H1 (cell line): ENCODE data around the gene PDE4D. TPM values are rescaled to one million over a fixed set of nuclear protein-coding genes. Genes with fewer than 3 reads are reported as not detected.

ENCODE experiments used
- CTCF ChIA-PET: fragments of 300-600 bp; sonication (Branson Sonifier 250); formaldehyde crosslinking; loops from one replicate; lab custom pipeline; 2021; ENCODE audit not compliant: partially characterized antibody; lab: Charles Lee
- POLR2A ChIA-PET: fragments of 300-600 bp; sonication (Branson Sonifier 250); formaldehyde crosslinking; loops from one replicate; lab custom pipeline; 2021; ENCODE audit warnings: inconsistent platforms; ENCODE audit not compliant: partially characterized antibody; lab: Charles Lee
- DNase-seq, 2 experiments: peaks; one replicate each; pipeline versions ENCODE4 v3.0.0 to v3.0.0-alpha.2; 2010 to 2022; ENCODE audit warnings: low spot score in 2 of 2, low read depth in 1 of 2, mixed read lengths in 1 of 2
- FAIRE-seq: peaks from 2 replicates; lab custom pipeline; 2011; peaks lifted over from hg19 to GRCh38; lab: Jason Lieb, UNC
- H2AFZ ChIP-seq: 2 replicates; pipeline ENCODE4 v1.8.1; 2012; ENCODE audit warnings: low read length, inconsistent platforms
- H2AK5ac ChIP-seq: 2 replicates; pipeline ENCODE4 v1.6.1; 2013; ENCODE audit warnings: low read depth, low read length
- H2BK120ac ChIP-seq: replicated peaks from 2 replicates; pipeline ENCODE3; 2013; ENCODE audit warnings: low read depth, low read length, inconsistent platforms
- H2BK12ac ChIP-seq: 2 replicates; pipeline ENCODE4 v1.6.1; 2013; ENCODE audit warnings: low read depth, low read length
- H2BK15ac ChIP-seq: 2 replicates; pipeline ENCODE4 v1.6.1; 2013; ENCODE audit warnings: low read length
- H2BK20ac ChIP-seq: 2 replicates; pipeline ENCODE4 v1.6.1; 2013; ENCODE audit warnings: low read length
- H2BK5ac ChIP-seq: 2 replicates; pipeline ENCODE4 v1.6.1; 2013; ENCODE audit warnings: low read depth, low read length
- H3K14ac ChIP-seq: 2 replicates; pipeline ENCODE4 v1.6.1; 2013; ENCODE audit warnings: inconsistent platforms; ENCODE audit not compliant: insufficient read length
- H3K18ac ChIP-seq: 2 replicates; pipeline ENCODE4 v1.6.1; 2013; ENCODE audit warnings: low read length; ENCODE audit errors: extremely low read depth
- H3K23ac ChIP-seq: 2 replicates; pipeline ENCODE4 v1.6.1; 2013; ENCODE audit warnings: inconsistent platforms; ENCODE audit not compliant: insufficient read length
- H3K23me2 ChIP-seq: 2 replicates; pipeline ENCODE4 v1.6.1; 2013; ENCODE audit warnings: low read depth, low read length
- H3K27ac ChIP-seq: 2 replicates; pipeline ENCODE4 v1.6.1; 2011; ENCODE audit warnings: low read depth, low read length, inconsistent platforms
- H3K27me3 ChIP-seq, 4 experiments: replicated peaks in 1 of 4; 1 replicate in 1 of 4; 2 replicates in 3 of 4; pipeline versions ENCODE4 v1.6.1 to v1.8.1; 2011 to 2013; ENCODE audit warnings: low read length in 3 of 4, mild to moderate bottlenecking in 3 of 4, inconsistent platforms in 2 of 4, mixed read lengths in 2 of 4, moderate library complexity in 1 of 4; ENCODE audit not compliant: control insufficient read depth in 3 of 4, insufficient read depth in 3 of 4; ENCODE audit errors: extremely low read depth in 1 of 4
- H3K36me3 ChIP-seq, 4 experiments: 2 replicates each; pipeline versions ENCODE4 v1.6.1 to v1.8.1; 2011 to 2013; ENCODE audit warnings: mild to moderate bottlenecking in 4 of 4, low read length in 3 of 4, moderate library complexity in 2 of 4, control low read depth in 1 of 4, inconsistent platforms in 1 of 4; ENCODE audit not compliant: insufficient read depth in 4 of 4, control insufficient read depth in 2 of 4
- H3K4ac ChIP-seq: replicated peaks from 2 replicates; pipeline ENCODE3; 2013; ENCODE audit warnings: low read length, low read depth, mixed read lengths, inconsistent platforms; ENCODE audit not compliant: insufficient read length
- H3K4me1 ChIP-seq, 4 experiments: replicated peaks in 1 of 4; 1 replicate in 1 of 4; 2 replicates in 3 of 4; pipeline versions ENCODE4 v1.6.1 to v1.8.1; 2011 to 2013; ENCODE audit warnings: low read length in 3 of 4, inconsistent platforms in 2 of 4, mixed read lengths in 1 of 4; ENCODE audit not compliant: insufficient read depth in 4 of 4, control insufficient read depth in 3 of 4
- H3K4me2 ChIP-seq, 2 experiments: 2 replicates each; pipeline versions ENCODE4 v1.6.1 to v1.8.1; 2011 to 2013; ENCODE audit warnings: low read depth in 2 of 2, low read length in 2 of 2, control low read depth in 1 of 2, inconsistent platforms in 1 of 2, mild to moderate bottlenecking in 1 of 2; ENCODE audit not compliant: insufficient read depth in 1 of 2
- H3K4me3 ChIP-seq, 4 experiments: fragments of 200-600, 300-600 bp in 1 of 4; sonication (generic), shearing (Covaris generic), sonication (Bioruptor Twin) in 1 of 4; 2 replicates each; pipeline versions ENCODE4 v1.5.1 to v1.8.1; 2011 to 2016; ENCODE audit warnings: low read length in 4 of 4, low read depth in 3 of 4, control low read depth in 2 of 4, inconsistent platforms in 2 of 4, mild to moderate bottlenecking in 2 of 4, mixed read lengths in 1 of 4, moderate library complexity in 1 of 4; ENCODE audit not compliant: insufficient read depth in 2 of 4; ENCODE audit errors: extremely low read depth in 1 of 4
- H3K56ac ChIP-seq: replicated peaks from 2 replicates; pipeline ENCODE3; 2013; ENCODE audit warnings: low read depth, mild to moderate bottlenecking, mixed read lengths, low read length, inconsistent platforms; ENCODE audit not compliant: insufficient read length
- H3K79me1 ChIP-seq: 2 replicates; pipeline ENCODE4 v1.6.1; 2013; ENCODE audit warnings: low read depth, low read length, control low read depth
- H3K79me2 ChIP-seq, 2 experiments: 2 replicates each; pipeline versions ENCODE4 v1.6.1 to v1.8.1; 2012 to 2013; ENCODE audit warnings: low read length in 2 of 2, mild to moderate bottlenecking in 2 of 2, inconsistent platforms in 1 of 2; ENCODE audit not compliant: insufficient read depth in 2 of 2, control insufficient read depth in 1 of 2
- H3K9ac ChIP-seq, 4 experiments: replicated peaks in 1 of 4; 1 replicate in 1 of 4; 2 replicates in 3 of 4; pipeline versions ENCODE4 v1.6.1 to v1.8.1; 2011 to 2013; ENCODE audit warnings: low read depth in 3 of 4, low read length in 3 of 4, control low read depth in 2 of 4, mild to moderate bottlenecking in 2 of 4, moderate library complexity in 2 of 4, inconsistent platforms in 1 of 4; ENCODE audit errors: extremely low read depth in 1 of 4
- H3K9me3 ChIP-seq, 2 experiments: 2 replicates each; pipeline versions ENCODE4 v1.6.1 to v1.8.1; 2012 to 2013; ENCODE audit warnings: mild to moderate bottlenecking in 2 of 2, moderate library complexity in 2 of 2, control low read depth in 1 of 2, inconsistent platforms in 1 of 2, low read depth in 1 of 2, low read length in 1 of 2, mixed read lengths in 1 of 2; ENCODE audit not compliant: insufficient read depth in 2 of 2
- H4K20me1 ChIP-seq, 2 experiments: replicated peaks in 1 of 2; 2 replicates each; pipeline versions ENCODE3 to v1.8.1; 2011 to 2013; ENCODE audit warnings: inconsistent platforms in 2 of 2, low read length in 2 of 2, mild to moderate bottlenecking in 1 of 2; ENCODE audit not compliant: insufficient read depth in 2 of 2, control insufficient read depth in 1 of 2
- H4K5ac ChIP-seq: 2 replicates; pipeline ENCODE4 v1.6.1; 2013; ENCODE audit warnings: low read length, low read depth, mixed read lengths, inconsistent platforms; ENCODE audit not compliant: insufficient read length
- H4K8ac ChIP-seq: 2 replicates; pipeline ENCODE4 v1.8.0; 2013; ENCODE audit warnings: mild to moderate bottlenecking, moderate library complexity, low read length, inconsistent platforms; ENCODE audit not compliant: insufficient read depth; ENCODE audit errors: extremely low read depth
- H4K91ac ChIP-seq: replicated peaks from 2 replicates; pipeline ENCODE3; 2013; ENCODE audit warnings: low read length, mixed read lengths, inconsistent platforms; ENCODE audit not compliant: insufficient read length
- ASH2L ChIP-seq: fragments of 200-600, 300-600 bp; sonication (generic); IDR thresholded peaks from one replicate; pipeline ENCODE4 v1.7.1; 2017; ENCODE audit warnings: low read length
- BACH1 ChIP-seq: IDR thresholded peaks from 2 replicates; pipeline ENCODE4 v1.6.1; 2012; ENCODE audit warnings: low read length, improper control_type of control experiment
- CTBP2 ChIP-seq: IDR thresholded peaks from 2 replicates; pipeline ENCODE4 v1.7.0; 2011; ENCODE audit warnings: borderline replicate concordance, mild to moderate bottlenecking, moderate library complexity, mixed read lengths, low read length; ENCODE audit not compliant: insufficient read depth, insufficient read length
- KDM4A ChIP-seq: IDR thresholded peaks from one replicate; pipeline ENCODE4 v1.7.1; 2012; ENCODE audit warnings: low read depth, mild to moderate bottlenecking, moderate library complexity, low read length, inconsistent platforms; ENCODE audit not compliant: severe bottlenecking
- MAFK ChIP-seq: IDR thresholded peaks from 2 replicates; pipeline ENCODE4 v1.6.1; 2012; ENCODE audit warnings: low read depth, mild to moderate bottlenecking, improper control_type of control experiment, low read length
- PHF8 ChIP-seq: fragments of 200-600 bp; sonication (generic); conservative IDR thresholded peaks from 2 replicates; pipeline ENCODE4 v1.7.1; 2012; ENCODE audit warnings: low read depth, mild to moderate bottlenecking, inconsistent platforms, low read length, moderate library complexity
- TAF1 ChIP-seq: IDR thresholded peaks from 2 replicates; pipeline ENCODE4 v1.6.1; 2011; ENCODE audit warnings: mild to moderate bottlenecking, low read depth, low read length
- TBP ChIP-seq: IDR thresholded peaks from 2 replicates; pipeline ENCODE4 v1.6.1; 2011; ENCODE audit warnings: low read depth, low read length, improper control_type of control experiment
- WGBS, 2 experiments: shearing (Covaris generic) in 1 of 2; methylation state at CpG; one replicate each; pipeline versions ENCODE4 v1.1.6 to v1.1.7; 2013 to 2015; ENCODE audit warnings: low lambda C conversion rate in 2 of 2, mixed read lengths in 2 of 2, inconsistent platforms in 1 of 2, low coverage in 1 of 2, missing lambda C conversion rate in 1 of 2; ENCODE audit not compliant: insufficient replicate concordance in 2 of 2, insufficient coverage in 1 of 2, insufficient read length in 1 of 2; ENCODE audit errors: extremely low coverage in 1 of 2, missing lambda C conversion rate in 1 of 2; 5-methylcytosine and 5-hydroxymethylcytosine counted together
- polyA plus RNA-seq, 7 experiments: library from polyadenylated mRNA; depleted of rRNA in 3 of 7; stranded (reverse) in 5 of 7; unstranded in 2 of 7; fragments of >200 nt in 5 of 7; fragments of 200-250 nt in 2 of 7; gene quantifications; 1 replicate in 5 of 7; 2 replicates in 1 of 7; 4 replicates in 1 of 7; pipeline versions ENCODE4 v1.2.1 to v1.2.3, GENCODE V29; 2011 to 2013; ENCODE audit warnings: missing spikeins in 2 of 7, mixed read lengths in 2 of 7
- total RNA-seq: library from RNA; stranded (reverse); fragmentation: NEBNext Ultra II Directional; extraction: Animal tissue kit (Norgen Biotek cat#: 25700); gene quantifications from 2 replicates; pipeline ENCODE4 v1.2.1, GENCODE V29; 2021
- TF ChIP-seq, protein P1 (sequence below): IDR thresholded peaks from 2 replicates; pipeline ENCODE4 v1.6.1; 2012; ENCODE audit warnings: inconsistent platforms
- TF ChIP-seq, protein P2 (sequence below): IDR thresholded peaks from 2 replicates; pipeline ENCODE4 v1.6.1; 2012; ENCODE audit warnings: inconsistent platforms

The PDE4D gene
- total and polyA plus RNA-seq, 2 of the 8 experiments (the other 6 are each of a cell fraction or from before 2014, with no cell fraction given) = 2.3 to 3.7 TPM

DNA sequence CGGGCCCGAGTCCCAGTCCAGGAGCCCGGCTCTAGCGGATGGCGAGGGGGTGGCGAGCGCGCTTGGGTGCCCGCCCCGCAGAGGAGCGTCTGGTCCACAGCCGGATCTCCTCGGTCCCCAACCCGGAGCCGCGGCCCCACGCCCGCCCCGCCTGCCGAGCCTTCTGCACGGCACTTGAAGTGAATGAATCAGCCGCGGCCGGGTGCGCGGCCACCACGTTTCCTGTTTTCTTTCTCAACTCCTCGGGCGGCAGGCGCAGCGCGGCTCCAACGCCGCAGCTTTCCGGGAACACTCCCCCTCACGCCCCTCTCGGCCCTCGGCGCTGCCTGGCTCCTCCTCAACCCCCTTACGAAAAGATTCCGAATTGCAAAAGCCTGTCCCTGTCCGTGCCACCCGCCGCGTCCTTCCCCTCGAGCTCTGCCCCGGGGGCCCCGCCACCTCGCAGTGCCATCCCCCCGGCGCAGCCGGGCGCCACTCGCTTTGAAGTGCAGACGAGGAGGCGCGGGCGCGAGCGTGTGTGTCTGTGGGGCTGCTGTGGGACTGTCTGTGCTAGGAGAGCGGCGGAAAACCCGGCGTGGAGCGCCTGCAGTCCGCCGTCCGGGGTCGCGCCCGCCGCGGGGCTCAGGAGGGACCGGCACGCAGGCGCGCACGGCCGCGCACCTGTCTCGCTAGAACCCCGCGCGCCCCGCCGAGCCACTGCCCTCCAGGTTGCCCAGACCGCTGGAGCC is 854.1 kb downstream of the PDE4D start:
- no peak overlapping the region for H2AFZ ChIP-seq
- peak overlapping the region; percentile 28; the same call in 1 of the 2 replicates for H2BK12ac ChIP-seq
- H2BK20ac ChIP-seq = no peak overlapping the region
- peak overlapping the region; percentile 54 to 84 (median 70) for H3K4me3 ChIP-seq
- H3K23ac ChIP-seq = no peak overlapping the region
- H3K79me2 ChIP-seq = no peaks in the 10 kb centered on the region
- no peak overlapping the region for H3K4ac ChIP-seq
- peak overlapping the region; percentile 62; the same call in 1 of the 2 replicates for H4K8ac ChIP-seq
- no peaks in the 10 kb centered on the region for H3K36me3 ChIP-seq
- H3K9ac ChIP-seq = peak overlapping the region in 1 of 4 experiments; percentile 66; a peak in 1 of 7 replicates
- WGBS, 2 experiments = 1% methylated on average over 55 of the region's 87 CpGs; no CpG with 5 or more reads in 1 of the 2 experiments
- H2BK5ac ChIP-seq = no peak overlapping the region
- no peaks in the 10 kb centered on the region for H4K20me1 ChIP-seq
- H3K9me3 ChIP-seq = no peaks in the 10 kb centered on the region
- no peak overlapping the region for H4K5ac ChIP-seq
- H3K79me1 ChIP-seq = no peaks in the 10 kb centered on the region
- no peak for FAIRE-seq
- peak overlapping the region; percentile 84 to 89 for H3K4me2 ChIP-seq
- no peak overlapping the region for H2AK5ac ChIP-seq
- no peak overlapping the region for H3K56ac ChIP-seq
- H3K27me3 ChIP-seq = peaks cover 0 to 28% (median 26%) of the 10 kb centered on the region in 4 experiments; a peak in 6 of 7 replicates
- no peak overlapping the region for H2BK120ac ChIP-seq
- H3K14ac ChIP-seq = no peak overlapping the region
- H4K91ac ChIP-seq = no peak overlapping the region
- H3K23me2 ChIP-seq = peaks cover 13% of the 10 kb centered on the region; the same call in 1 of the 2 replicates
- CTCF ChIA-PET = interaction anchor here (0.7 to 1.8 kb wide), 4 partner anchors 120 to 321 kb away, joined by 3 to 9 read pairs (median 3); no protein-coding TSS in a partner anchor
- H2BK15ac ChIP-seq = no peak overlapping the region
- DNase-seq = peak in 1 of 2 experiments; percentile 77
- peaks cover 0 to 2% (median 0%) of the 10 kb centered on the region in 4 experiments; a peak in 2 of 7 replicates for H3K4me1 ChIP-seq
- peak overlapping the region; percentile 54; the same call in 1 of the 2 replicates for H3K18ac ChIP-seq
- POLR2A ChIA-PET = interaction anchor here (1.2 to 1.4 kb wide), 2 partner anchors 88 to 134 kb away, joined by 3 to 4 read pairs; no protein-coding TSS in a partner anchor
- H3K27ac ChIP-seq = no peak overlapping the region
- peak; percentile 39; the same call in 1 of the 2 replicates for TF ChIP-seq PHF8
- TF ChIP-seq ASH2L = peak; percentile 94
- TF ChIP-seq MAFK = no peak
- TF ChIP-seq BACH1 = no peak
- TF ChIP-seq, protein P1, sequence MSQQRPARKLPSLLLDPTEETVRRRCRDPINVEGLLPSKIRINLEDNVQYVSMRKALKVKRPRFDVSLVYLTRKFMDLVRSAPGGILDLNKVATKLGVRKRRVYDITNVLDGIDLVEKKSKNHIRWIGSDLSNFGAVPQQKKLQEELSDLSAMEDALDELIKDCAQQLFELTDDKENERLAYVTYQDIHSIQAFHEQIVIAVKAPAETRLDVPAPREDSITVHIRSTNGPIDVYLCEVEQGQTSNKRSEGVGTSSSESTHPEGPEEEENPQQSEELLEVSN = no peak
- TF ChIP-seq, protein P2, sequence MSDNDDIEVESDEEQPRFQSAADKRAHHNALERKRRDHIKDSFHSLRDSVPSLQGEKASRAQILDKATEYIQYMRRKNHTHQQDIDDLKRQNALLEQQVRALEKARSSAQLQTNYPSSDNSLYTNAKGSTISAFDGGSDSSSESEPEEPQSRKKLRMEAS = 0 out of 2 replicates have a peak, but pooled peaks have one; percentile 7
- peak; percentile 72 for TF ChIP-seq CTBP2
- 0 out of 2 replicates have a peak, but pooled peaks have one; percentile 28 for TF ChIP-seq TAF1
- peak; percentile 70 for TF ChIP-seq KDM4A
- TF ChIP-seq TBP = peak; percentile 9; the same call in 1 of the 2 replicates
